Measurements from ENCODE around the gene GZF1.

GRCh38 chr20:23404196-23404595 lies 42.2 kb downstream of the GZF1 start:
- no peak for TF ChIP-seq POLR2AphosphoS5 (IDR thresholded peaks at IDR 0.05; ENCODE audit: low read depth)
- TF ChIP-seq CTCF (IDR thresholded peaks at IDR 0.05; ENCODE audit: insufficient read depth, low read length), result no peak
